ENCODE measurements around the gene SHISA6.

SHISA6 gene

DNA sequence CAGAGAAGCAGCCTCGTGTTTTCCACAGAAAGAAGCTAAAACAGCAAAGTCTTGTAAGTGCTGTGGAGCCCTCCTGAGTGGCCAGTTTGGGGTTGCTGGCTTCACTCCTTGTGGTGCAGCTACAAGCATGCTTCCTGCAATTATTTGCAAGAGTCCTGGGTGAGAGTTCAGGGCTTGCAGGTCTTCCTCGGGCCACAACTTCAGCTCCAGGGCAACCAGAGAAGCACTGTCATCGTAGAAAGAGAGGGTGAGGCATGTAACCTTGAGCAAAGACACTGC lies 37.9 kb downstream of the SHISA6 start:
- ATAC-seq = no peak
- TF ChIP-seq ESRRG (CRISPR knock-in tag; IDR thresholded peaks at IDR 0.05) (no peak), RARB (CRISPR knock-in tag; IDR thresholded peaks at IDR 0.05) (no peak), ARNTL (CRISPR knock-in tag; IDR thresholded peaks at IDR 0.05; ENCODE audit: borderline replicate concordance, low read depth) (no peak), ZFP30 (CRISPR knock-in tag; IDR thresholded peaks at IDR 0.05) (no peak), CSDC2 (CRISPR knock-in tag; IDR thresholded peaks at IDR 0.05) (no peak), ZFP3 (CRISPR knock-in tag; IDR thresholded peaks at IDR 0.05) (no peak), TCF4 (CRISPR knock-in tag; IDR thresholded peaks at IDR 0.05; ENCODE audit: borderline replicate concordance) (no peak), SNAI2 (CRISPR knock-in tag; IDR thresholded peaks at IDR 0.05) (no peak), OSR1 (CRISPR knock-in tag; IDR thresholded peaks at IDR 0.05) (no peak), GLIS3 (CRISPR knock-in tag; IDR thresholded peaks at IDR 0.05) (no peak), PPARA (CRISPR knock-in tag; IDR thresholded peaks at IDR 0.05; ENCODE audit: borderline replicate concordance) (no peak), ISL1 (CRISPR knock-in tag; IDR thresholded peaks at IDR 0.05) (no peak), BACH2 (CRISPR knock-in tag; IDR thresholded peaks at IDR 0.05; ENCODE audit: borderline replicate concordance) (no peak)
- TF ChIP-seq, protein P1, sequence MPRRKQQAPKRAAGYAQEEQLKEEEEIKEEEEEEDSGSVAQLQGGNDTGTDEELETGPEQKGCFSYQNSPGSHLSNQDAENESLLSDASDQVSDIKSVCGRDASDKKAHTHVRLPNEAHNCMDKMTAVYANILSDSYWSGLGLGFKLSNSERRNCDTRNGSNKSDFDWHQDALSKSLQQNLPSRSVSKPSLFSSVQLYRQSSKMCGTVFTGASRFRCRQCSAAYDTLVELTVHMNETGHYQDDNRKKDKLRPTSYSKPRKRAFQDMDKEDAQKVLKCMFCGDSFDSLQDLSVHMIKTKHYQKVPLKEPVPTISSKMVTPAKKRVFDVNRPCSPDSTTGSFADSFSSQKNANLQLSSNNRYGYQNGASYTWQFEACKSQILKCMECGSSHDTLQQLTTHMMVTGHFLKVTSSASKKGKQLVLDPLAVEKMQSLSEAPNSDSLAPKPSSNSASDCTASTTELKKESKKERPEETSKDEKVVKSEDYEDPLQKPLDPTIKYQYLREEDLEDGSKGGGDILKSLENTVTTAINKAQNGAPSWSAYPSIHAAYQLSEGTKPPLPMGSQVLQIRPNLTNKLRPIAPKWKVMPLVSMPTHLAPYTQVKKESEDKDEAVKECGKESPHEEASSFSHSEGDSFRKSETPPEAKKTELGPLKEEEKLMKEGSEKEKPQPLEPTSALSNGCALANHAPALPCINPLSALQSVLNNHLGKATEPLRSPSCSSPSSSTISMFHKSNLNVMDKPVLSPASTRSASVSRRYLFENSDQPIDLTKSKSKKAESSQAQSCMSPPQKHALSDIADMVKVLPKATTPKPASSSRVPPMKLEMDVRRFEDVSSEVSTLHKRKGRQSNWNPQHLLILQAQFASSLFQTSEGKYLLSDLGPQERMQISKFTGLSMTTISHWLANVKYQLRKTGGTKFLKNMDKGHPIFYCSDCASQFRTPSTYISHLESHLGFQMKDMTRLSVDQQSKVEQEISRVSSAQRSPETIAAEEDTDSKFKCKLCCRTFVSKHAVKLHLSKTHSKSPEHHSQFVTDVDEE (CRISPR knock-in tag; IDR thresholded peaks at IDR 0.05) = no peak
- TF ChIP-seq, protein P2, sequence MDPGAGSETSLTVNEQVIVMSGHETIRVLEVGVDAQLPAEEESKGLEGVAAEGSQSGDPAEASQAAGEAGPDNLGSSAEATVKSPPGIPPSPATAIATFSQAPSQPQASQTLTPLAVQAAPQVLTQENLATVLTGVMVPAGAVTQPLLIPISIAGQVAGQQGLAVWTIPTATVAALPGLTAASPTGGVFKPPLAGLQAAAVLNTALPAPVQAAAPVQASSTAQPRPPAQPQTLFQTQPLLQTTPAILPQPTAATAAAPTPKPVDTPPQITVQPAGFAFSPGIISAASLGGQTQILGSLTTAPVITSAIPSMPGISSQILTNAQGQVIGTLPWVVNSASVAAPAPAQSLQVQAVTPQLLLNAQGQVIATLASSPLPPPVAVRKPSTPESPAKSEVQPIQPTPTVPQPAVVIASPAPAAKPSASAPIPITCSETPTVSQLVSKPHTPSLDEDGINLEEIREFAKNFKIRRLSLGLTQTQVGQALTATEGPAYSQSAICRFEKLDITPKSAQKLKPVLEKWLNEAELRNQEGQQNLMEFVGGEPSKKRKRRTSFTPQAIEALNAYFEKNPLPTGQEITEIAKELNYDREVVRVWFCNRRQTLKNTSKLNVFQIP (CRISPR knock-in tag; IDR thresholded peaks at IDR 0.05; ENCODE audit: borderline replicate concordance, low read depth) = no peak
- TF ChIP-seq, protein P3, sequence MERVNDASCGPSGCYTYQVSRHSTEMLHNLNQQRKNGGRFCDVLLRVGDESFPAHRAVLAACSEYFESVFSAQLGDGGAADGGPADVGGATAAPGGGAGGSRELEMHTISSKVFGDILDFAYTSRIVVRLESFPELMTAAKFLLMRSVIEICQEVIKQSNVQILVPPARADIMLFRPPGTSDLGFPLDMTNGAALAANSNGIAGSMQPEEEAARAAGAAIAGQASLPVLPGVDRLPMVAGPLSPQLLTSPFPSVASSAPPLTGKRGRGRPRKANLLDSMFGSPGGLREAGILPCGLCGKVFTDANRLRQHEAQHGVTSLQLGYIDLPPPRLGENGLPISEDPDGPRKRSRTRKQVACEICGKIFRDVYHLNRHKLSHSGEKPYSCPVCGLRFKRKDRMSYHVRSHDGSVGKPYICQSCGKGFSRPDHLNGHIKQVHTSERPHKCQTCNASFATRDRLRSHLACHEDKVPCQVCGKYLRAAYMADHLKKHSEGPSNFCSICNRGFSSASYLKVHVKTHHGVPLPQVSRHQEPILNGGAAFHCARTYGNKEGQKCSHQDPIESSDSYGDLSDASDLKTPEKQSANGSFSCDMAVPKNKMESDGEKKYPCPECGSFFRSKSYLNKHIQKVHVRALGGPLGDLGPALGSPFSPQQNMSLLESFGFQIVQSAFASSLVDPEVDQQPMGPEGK (CRISPR knock-in tag; IDR thresholded peaks at IDR 0.05; ENCODE audit: borderline replicate concordance) = no peak
- TF ChIP-seq, protein P4, sequence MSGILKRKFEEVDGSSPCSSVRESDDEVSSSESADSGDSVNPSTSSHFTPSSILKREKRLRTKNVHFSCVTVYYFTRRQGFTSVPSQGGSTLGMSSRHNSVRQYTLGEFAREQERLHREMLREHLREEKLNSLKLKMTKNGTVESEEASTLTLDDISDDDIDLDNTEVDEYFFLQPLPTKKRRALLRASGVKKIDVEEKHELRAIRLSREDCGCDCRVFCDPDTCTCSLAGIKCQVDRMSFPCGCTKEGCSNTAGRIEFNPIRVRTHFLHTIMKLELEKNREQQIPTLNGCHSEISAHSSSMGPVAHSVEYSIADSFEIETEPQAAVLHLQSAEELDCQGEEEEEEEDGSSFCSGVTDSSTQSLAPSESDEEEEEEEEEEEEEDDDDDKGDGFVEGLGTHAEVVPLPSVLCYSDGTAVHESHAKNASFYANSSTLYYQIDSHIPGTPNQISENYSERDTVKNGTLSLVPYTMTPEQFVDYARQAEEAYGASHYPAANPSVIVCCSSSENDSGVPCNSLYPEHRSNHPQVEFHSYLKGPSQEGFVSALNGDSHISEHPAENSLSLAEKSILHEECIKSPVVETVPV (CRISPR knock-in tag; IDR thresholded peaks at IDR 0.05) = no peak

DNA sequence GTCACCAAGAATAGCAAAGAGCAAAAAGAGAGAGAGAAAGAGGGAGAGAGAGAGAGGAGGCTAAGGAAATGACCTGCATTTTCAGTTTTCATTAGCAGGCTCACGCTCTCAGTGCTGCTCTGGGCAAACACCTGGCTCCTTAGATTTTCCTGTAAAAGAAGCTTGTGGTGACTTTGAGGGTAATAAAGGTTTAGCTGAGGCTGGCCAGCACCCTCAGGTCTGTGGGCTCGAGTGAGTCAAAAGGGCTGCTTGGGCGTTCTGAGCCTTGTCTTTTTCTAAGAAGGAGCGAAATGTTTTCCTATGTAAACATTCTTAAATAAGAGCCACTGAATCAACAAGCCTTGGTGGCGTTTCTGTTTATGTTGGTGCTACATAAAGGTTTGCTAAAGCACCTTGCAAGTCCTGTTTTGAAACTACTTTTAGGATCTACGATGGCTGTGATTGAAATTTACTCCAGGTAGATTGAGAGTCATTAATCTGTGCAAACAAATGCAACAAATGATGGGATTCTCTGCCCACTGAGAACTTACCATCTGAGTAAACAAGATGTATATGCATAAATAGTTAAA lies 38.8 kb downstream of the SHISA6 start:
- TF ChIP-seq ZNF8 (CRISPR knock-in tag; IDR thresholded peaks at IDR 0.05) = no peak
- TF ChIP-seq SNAI2 (CRISPR knock-in tag; IDR thresholded peaks at IDR 0.05) = no peak
- no peak for TF ChIP-seq ZFP30 (CRISPR knock-in tag; IDR thresholded peaks at IDR 0.05)
- TF ChIP-seq, protein P4 (CRISPR knock-in tag; IDR thresholded peaks at IDR 0.05) = no peak
- no peak for TF ChIP-seq ZC3H10 (CRISPR knock-in tag; IDR thresholded peaks at IDR 0.05)
- no peak for TF ChIP-seq ZNF70 (CRISPR knock-in tag; IDR thresholded peaks at IDR 0.05)
- TF ChIP-seq ZNF565 (CRISPR knock-in tag; conservative IDR thresholded peaks at IDR 0.05; ENCODE audit: low read depth) = no peak
- TF ChIP-seq ISL1 (CRISPR knock-in tag; IDR thresholded peaks at IDR 0.05) = no peak
- TF ChIP-seq PPARA (CRISPR knock-in tag; IDR thresholded peaks at IDR 0.05; ENCODE audit: borderline replicate concordance) = no peak
- TF ChIP-seq, protein P2 (CRISPR knock-in tag; IDR thresholded peaks at IDR 0.05; ENCODE audit: borderline replicate concordance, low read depth) = no peak
- no peak for TF ChIP-seq BACH2 (CRISPR knock-in tag; IDR thresholded peaks at IDR 0.05; ENCODE audit: borderline replicate concordance)
- TF ChIP-seq TOX (CRISPR knock-in tag; IDR thresholded peaks at IDR 0.05; ENCODE audit: borderline replicate concordance) = no peak
- no peak for TF ChIP-seq TCF4 (CRISPR knock-in tag; IDR thresholded peaks at IDR 0.05; ENCODE audit: borderline replicate concordance)
- TF ChIP-seq, protein P5, sequence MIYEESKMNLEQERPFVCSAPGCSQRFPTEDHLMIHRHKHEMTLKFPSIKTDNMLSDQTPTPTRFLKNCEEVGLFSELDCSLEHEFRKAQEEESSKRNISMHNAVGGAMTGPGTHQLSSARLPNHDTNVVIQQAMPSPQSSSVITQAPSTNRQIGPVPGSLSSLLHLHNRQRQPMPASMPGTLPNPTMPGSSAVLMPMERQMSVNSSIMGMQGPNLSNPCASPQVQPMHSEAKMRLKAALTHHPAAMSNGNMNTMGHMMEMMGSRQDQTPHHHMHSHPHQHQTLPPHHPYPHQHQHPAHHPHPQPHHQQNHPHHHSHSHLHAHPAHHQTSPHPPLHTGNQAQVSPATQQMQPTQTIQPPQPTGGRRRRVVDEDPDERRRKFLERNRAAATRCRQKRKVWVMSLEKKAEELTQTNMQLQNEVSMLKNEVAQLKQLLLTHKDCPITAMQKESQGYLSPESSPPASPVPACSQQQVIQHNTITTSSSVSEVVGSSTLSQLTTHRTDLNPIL (CRISPR knock-in tag; IDR thresholded peaks at IDR 0.05; ENCODE audit: low read depth) = no peak
- TF ChIP-seq GLIS3 (CRISPR knock-in tag; IDR thresholded peaks at IDR 0.05) = no peak
- TF ChIP-seq, protein P1 (CRISPR knock-in tag; IDR thresholded peaks at IDR 0.05) = no peak
- TF ChIP-seq RARB (CRISPR knock-in tag; IDR thresholded peaks at IDR 0.05) = no peak
- TF ChIP-seq ARNTL (CRISPR knock-in tag; IDR thresholded peaks at IDR 0.05; ENCODE audit: borderline replicate concordance, low read depth) = no peak
- TF ChIP-seq CSDC2 (CRISPR knock-in tag; IDR thresholded peaks at IDR 0.05) = no peak
- no peak for TF ChIP-seq OSR1 (CRISPR knock-in tag; IDR thresholded peaks at IDR 0.05)
- no peak for ATAC-seq

Measured in SK-N-SH treated with all-trans-retinoic acid at 6 μM for 48 hours (cell line).